Right lobe of liver (tissue), 6 donors: Measurements from ENCODE around the gene SH2D2A. TPM values are rescaled to one million over a fixed set of nuclear protein-coding genes. Genes with fewer than 3 reads are reported as not detected.

Experiments used
- ATAC-seq, 4 donors: fragments of 200-7000 bp; cut with Tn5 transposase; one replicate each; pipeline ENCODE4 v1.9.1; 2020; ENCODE audit warnings: mild to moderate bottlenecking in 4 of 4, moderate library complexity in 4 of 4
- DNase-seq, 3 donors: peaks; one replicate each; pipeline ENCODE4 v3.0.0-alpha.2; 2020
- H3K27ac ChIP-seq, 3 donors: fragments of 200-600 bp; one replicate each; pipeline ENCODE4 v1.8.0; 2022
- H3K27me3 ChIP-seq, 2 donors: fragments of 200-600 bp; one replicate each; pipeline ENCODE4 v1.8.0; 2022
- H3K36me3 ChIP-seq, 4 donors: fragments of 200-600 bp; sonication (generic) in 1 of 4; one replicate each; pipeline versions ENCODE4 v1.5.1 to v1.8.0; 2017 to 2022; ENCODE audit warnings: control low read depth in 1 of 4
- H3K4me1 ChIP-seq, 4 donors: fragments of 200-600 bp; sonication (generic) in 1 of 4; one replicate each; pipeline versions ENCODE4 v1.5.1 to v1.8.0; 2017 to 2022; ENCODE audit warnings: control low read depth in 1 of 4
- H3K4me3 ChIP-seq, 3 donors: fragments of 200-600 bp; one replicate each; pipeline ENCODE4 v1.8.0; 2022
- H3K9me3 ChIP-seq, 4 donors: fragments of 200-600 bp; sonication (generic) in 1 of 4; one replicate each; pipeline versions ENCODE4 v1.5.1 to v1.8.0; 2017 to 2022; ENCODE audit warnings: control low read depth in 1 of 4
- POLR2A ChIP-seq: fragments of 450-650 bp; IDR thresholded peaks from one replicate; pipeline ENCODE4 v1.6.1; 2017; ENCODE audit warnings: antibody characterized with exemption, mild to moderate bottlenecking
- WGBS: methylation state at CpG from one replicate; pipeline ENCODE4 v1.1.6; 2018; ENCODE audit warnings: low coverage, low lambda C conversion rate; ENCODE audit not compliant: insufficient coverage; ENCODE audit errors: missing lambda C conversion rate; 5-methylcytosine and 5-hydroxymethylcytosine counted together
- intact Hi-C, 2 donors: fragments of 100-400 bp; cut with DNase I; formaldehyde crosslinking; loops; one replicate each; pipeline versions ENCODE4 v1.11.2 to v1.14.1; 2022
- total RNA-seq, 6 experiments: library from RNA; depleted of rRNA in 2 of 6; stranded (reverse); fragments of >200 nt in 2 of 6; fragmentation: NEBNext Ultra II Directional in 3 of 6; extraction: Animal tissue kit (Norgen Biotek cat#: 25700) in 3 of 6; gene quantifications; one replicate each; pipeline versions ENCODE4 v1.1.0 to v1.2.4, GENCODE V29; 2016 to 2023
- TF ChIP-seq, protein P1 (sequence below), 4 donors: fragments of 200-600 bp in 3 of 4; fragments of 450-650 bp in 1 of 4; IDR thresholded peaks; one replicate each; pipeline versions ENCODE4 v1.5.1 to v1.8.0; 2016 to 2022; ENCODE audit warnings: antibody characterized with exemption in 4 of 4, mild to moderate bottlenecking in 2 of 4
- donor health status: DM: no; HTN: yes; CAD: no.
- donor health status: DM: no; HTN: no; CAD: no.
- donor health status: DM: no; HTN: no; CAD: no.
- donor health status: DM: no; HTN: yes; CAD: no.
- donor health status: DM: no; HTN: yes; CAD: no.

SH2D2A gene
- total RNA-seq, 6 experiments from 2014 or later: 0.32 to 1.3 (median 0.67) TPM

DNA sequence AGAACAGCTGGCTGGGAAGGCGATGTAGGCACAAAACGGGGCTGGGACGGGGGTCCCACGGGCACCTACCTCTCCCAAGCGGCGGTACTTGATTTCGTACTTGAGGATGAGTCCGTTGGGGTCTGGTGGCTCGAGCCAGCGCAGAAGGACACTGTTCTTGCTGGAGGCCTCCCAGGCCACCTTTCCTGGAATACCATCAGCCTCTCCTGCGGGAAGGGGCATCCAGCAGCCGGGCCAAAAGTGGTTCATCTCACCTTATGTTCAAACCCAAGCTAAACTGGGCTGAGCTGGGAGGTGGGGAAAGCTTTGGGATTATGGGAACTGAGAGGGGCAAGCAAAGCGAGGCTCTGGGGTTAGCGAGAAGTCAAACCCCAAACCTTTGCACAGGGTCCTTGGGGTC lies 28.0 kb upstream of the SH2D2A start:
- no peak overlapping the region for H3K4me3 ChIP-seq
- peaks cover 0 to 10% of the 10 kb centered on the region in 2 donors for H3K27me3 ChIP-seq

DNA sequence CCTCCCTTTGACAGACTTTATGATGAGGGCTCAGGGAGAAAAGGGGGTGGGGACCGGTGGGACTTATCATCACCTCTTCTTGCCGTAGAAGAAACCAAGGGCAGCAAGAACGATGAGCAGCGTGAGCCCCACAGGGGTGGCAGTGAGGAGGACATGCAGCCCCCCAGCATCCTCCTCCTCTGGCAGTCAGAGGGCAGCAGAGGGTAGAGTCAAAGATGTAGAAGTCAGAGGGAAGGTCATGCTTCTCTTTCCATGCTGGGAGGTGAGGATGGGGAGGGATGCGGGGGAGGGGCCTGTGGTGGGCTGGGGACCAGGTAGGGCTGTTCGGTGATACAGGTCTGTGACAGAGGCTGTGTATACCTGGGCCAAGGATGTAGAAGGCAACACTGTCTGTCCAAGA lies 27.5 kb upstream of the SH2D2A start:
- no peaks in the 10 kb centered on the region for H3K36me3 ChIP-seq
- intact Hi-C loops: no loop called here
- 38% methylated on average over 4 of the region's 6 CpGs for WGBS
- H3K27ac ChIP-seq: no peak overlapping the region
- DNase-seq (no peak), ATAC-seq (no peak)
- no peak for TF ChIP-seq POLR2A
- TF ChIP-seq, protein P1, sequence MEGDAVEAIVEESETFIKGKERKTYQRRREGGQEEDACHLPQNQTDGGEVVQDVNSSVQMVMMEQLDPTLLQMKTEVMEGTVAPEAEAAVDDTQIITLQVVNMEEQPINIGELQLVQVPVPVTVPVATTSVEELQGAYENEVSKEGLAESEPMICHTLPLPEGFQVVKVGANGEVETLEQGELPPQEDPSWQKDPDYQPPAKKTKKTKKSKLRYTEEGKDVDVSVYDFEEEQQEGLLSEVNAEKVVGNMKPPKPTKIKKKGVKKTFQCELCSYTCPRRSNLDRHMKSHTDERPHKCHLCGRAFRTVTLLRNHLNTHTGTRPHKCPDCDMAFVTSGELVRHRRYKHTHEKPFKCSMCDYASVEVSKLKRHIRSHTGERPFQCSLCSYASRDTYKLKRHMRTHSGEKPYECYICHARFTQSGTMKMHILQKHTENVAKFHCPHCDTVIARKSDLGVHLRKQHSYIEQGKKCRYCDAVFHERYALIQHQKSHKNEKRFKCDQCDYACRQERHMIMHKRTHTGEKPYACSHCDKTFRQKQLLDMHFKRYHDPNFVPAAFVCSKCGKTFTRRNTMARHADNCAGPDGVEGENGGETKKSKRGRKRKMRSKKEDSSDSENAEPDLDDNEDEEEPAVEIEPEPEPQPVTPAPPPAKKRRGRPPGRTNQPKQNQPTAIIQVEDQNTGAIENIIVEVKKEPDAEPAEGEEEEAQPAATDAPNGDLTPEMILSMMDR (IDR thresholded peaks at IDR 0.05): no peak
- peaks cover 0 to 10% of the 10 kb centered on the region in 2 donors for H3K27me3 ChIP-seq
- H3K4me3 ChIP-seq: no peak overlapping the region
- no peaks in the 10 kb centered on the region for H3K9me3 ChIP-seq
- H3K4me1 ChIP-seq: no peaks in the 10 kb centered on the region

More for the DNA sequence above, 28.0 kb upstream of the SH2D2A start:
- no peaks in the 10 kb centered on the region for H3K9me3 ChIP-seq
- 25% methylated on average over 12 of the region's 14 CpGs for WGBS
- intact Hi-C loops: no loop called here
- H3K4me1 ChIP-seq: no peaks in the 10 kb centered on the region
- TF ChIP-seq, protein P1 (IDR thresholded peaks at IDR 0.05): no peak
- TF ChIP-seq POLR2A: no peak
- H3K27ac ChIP-seq: no peak overlapping the region
- no peaks in the 10 kb centered on the region for H3K36me3 ChIP-seq
- ATAC-seq (no peak), DNase-seq (no peak)

DNA sequence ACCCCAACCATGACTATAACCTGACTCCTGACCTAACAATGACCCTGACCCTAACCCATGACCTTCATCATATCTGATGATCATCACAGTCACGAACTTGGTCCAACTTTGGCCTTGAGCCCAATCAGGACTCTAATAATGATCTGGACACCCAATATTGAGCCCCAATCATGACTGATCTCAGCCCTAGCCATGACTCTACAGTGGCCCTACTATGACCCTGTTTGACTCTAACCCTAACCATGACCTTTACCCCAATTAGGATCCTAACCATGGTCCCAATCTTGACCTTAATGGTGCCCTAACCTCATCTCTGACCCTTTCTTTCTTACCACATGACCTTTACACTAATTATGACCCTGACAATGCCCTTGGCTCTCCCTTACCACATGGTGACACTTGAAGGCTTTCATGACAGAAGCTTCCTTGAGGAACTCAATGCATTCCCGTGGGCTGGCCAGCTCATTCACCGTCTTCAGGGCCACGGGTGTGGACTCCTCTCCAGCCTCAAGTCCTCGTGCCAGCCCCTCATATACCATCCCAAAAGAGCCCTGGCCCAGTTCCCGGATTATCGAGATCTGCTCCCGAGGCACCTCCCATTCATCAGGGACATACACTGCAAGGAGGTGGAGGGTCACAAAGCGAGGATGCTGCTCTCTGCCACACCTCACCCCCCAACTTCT lies 26.1 kb upstream of the SH2D2A start:
- Histone ChIP-seq H3K27me3 (peaks cover 0 to 10% of the 10 kb centered on the region in 2 donors), H3K27ac (no peak overlapping the region), H3K4me1 (no peaks in the 10 kb centered on the region), H3K9me3 (no peaks in the 10 kb centered on the region), H3K4me3 (no peak overlapping the region), H3K36me3 (no peaks in the 10 kb centered on the region)
- DNase-seq (no peak), ATAC-seq (no peak)
- TF ChIP-seq POLR2A: no peak
- TF ChIP-seq, protein P1 (IDR thresholded peaks at IDR 0.05): no peak
- intact Hi-C loops: no loop called here
- WGBS: 70% methylated on average over 7 of the region's 9 CpGs

DNA sequence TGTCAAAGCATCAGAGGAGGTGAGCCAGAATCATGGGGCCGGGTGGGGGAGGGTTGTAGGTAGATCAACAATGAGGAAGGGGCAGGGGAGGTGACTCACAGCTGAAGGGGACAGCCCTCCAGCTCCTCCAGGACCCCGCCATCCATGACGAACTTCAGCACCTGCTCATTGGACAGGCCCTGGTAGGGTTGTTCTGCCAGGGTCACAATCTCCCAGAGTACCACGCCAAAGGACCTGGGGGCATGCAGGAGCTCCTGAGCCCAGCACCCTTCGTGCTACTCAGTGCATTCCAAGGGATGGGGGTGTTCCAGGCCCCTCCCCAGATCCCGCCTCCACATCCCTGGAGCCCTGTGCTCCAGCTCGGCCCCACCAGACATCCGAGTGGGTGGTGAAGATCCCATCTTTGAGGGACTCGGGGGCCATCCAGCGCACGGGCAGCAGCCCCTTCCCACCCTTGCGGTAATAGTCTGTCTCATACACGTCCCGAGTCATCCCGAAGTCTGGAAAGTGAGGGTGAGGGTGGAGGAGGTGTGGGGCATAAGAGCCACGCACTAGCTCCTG lies 24.7 kb upstream of the SH2D2A start:
- H3K4me3 ChIP-seq: no peak overlapping the region
- TF ChIP-seq POLR2A: no peak
- H3K9me3 ChIP-seq: no peaks in the 10 kb centered on the region
- intact Hi-C loops: no loop called here
- no peaks in the 10 kb centered on the region for H3K4me1 ChIP-seq
- H3K27ac ChIP-seq: no peak overlapping the region
- no peaks in the 10 kb centered on the region for H3K36me3 ChIP-seq
- ATAC-seq: no peak
- DNase-seq: no peak
- peaks cover 0 to 10% of the 10 kb centered on the region in 2 donors for H3K27me3 ChIP-seq
- WGBS: 78% methylated on average over 4 of the region's 16 CpGs

DNA sequence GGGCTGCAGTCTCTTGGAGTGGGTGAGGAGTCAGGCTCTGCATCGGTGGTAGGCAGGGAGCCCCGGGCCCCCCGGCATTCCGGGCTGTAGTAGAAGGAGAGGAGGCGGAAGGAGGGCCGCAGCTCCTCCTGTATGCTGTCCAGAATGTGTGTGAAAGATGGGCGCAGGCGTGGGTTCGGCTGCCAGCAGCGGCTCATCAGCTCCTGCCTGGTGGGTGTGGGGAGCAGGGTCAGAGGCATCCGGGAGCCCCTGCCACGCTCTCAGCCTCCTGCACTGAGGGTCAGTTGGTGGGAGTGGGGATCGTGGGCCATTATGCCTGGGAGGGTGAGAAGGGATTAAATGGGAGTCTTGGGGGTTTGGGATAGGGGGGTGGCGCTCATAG lies 24.2 kb upstream of the SH2D2A start:
- Histone ChIP-seq H3K4me1 (no peaks in the 10 kb centered on the region), H3K4me3 (no peak overlapping the region), H3K36me3 (no peaks in the 10 kb centered on the region), H3K9me3 (no peaks in the 10 kb centered on the region), H3K27ac (no peak overlapping the region), H3K27me3 (peaks cover 0 to 10% of the 10 kb centered on the region in 2 donors)
- ATAC-seq (no peak), DNase-seq (no peak)
- TF ChIP-seq POLR2A: no peak
- TF ChIP-seq, protein P1 (IDR thresholded peaks at IDR 0.05): no peak
- intact Hi-C loops: no loop called here
- 66% methylated on average over 2 of the region's 14 CpGs for whole genome bisulfite sequencing
